CD4-positive, alpha-beta T cell treated with Interleukin-2 at 100 ng/mL for 4 hours (primary cell): Measurements from ENCODE around the gene INO80D.
"Not testable (repeated sequence)": the region's sequence is repeated elsewhere in the genome, so short reads cannot be mapped to it uniquely, and the experiment has no call there.

Source experiments
- DNase-seq: peaks from one replicate; pipeline ENCODE4 v3.0.0-alpha.2; 2020; ENCODE audit warnings: low spot score

Gene INO80D

GRCh38 chr2:206083602-206084438, 2.2 kb downstream of the INO80D start:
- DNase-seq = peak; percentile 29

- DNase-seq = no peak
Observed at GRCh38 chr2:206082298-206082843, 3.6 kb downstream of the INO80D start.

- no peak for DNase-seq
Observed at GRCh38 chr2:206080927-206081326, 5.0 kb downstream of the INO80D start.

DNA sequence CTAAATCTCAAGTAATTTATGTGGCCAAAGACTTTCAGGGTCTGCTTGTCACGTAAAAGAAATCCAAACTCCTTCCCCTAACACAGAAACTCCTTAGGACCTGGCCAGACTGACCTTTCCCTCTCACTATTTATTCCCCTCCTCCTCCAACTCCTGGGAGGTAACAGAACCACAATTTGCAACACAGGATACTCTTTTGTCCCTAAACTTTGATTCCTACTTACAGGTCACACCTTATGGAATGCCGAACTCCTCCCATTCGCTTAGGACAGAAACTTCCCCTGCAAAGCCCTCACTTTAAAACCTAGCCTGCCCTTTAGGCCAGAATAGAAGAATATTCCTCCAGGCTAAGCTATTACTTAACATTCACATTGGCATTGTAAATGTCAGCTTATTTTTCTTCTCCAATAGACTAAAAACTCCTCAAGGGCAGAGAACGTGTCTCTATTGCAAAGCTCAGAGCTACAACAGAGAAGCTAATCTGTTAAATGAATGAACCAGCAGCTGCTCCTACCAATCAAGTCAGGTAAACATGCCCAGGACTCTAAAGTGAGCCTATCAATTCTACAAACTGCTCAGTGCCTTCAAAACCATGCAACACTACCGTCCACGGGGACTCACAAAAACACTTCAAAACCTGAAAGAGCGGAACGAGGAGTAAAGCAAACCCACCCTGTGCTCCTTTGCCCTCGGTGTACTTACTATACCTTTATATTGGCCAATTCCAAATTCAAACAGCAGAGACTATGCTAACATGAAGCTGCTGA, 6.1 kb downstream of the INO80D start:
- DNase-seq = no peak

DNA sequence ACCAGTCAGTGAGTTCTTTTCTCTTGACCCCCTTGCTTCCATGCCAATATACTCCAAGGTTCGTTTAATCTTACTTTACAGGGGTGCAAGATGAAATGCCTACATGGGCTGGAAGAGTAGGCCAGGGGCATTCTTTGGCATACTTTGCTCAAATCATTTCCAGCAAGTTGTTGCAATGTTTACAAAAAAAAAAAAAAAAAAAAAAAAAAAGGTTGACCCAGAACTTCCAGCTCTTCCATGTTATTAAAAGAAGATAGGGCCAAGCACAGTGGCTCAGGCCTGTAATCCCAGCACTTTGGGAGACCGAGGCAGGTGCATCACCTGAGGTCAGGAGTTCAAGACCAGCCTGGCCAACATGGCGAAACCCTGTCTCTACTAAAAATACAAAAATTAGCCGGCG, 8.1 kb downstream of the INO80D start:
- DNase-seq = not testable (repeated sequence)

DNA sequence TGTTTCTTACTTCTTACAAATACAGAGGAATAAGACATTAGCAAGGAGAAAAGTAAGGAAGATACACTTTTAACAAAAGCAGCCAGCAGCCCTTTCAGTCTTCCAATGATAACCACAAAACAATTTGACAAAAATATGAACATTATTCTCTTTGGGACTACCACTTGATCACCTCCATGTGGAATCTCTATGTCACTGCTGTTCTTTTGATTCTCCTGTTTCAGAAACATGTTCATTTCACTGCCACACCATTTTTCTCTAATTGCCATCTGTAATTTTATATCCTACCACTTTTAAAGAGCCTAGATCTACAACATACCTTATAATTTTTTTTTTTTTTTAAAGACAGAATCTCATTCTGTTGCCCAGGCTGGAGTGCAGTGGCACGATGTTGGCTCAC, 10.9 kb downstream of the INO80D start:
- DNase-seq = no peak

GRCh38 chr2:206071807-206072206, 14.2 kb downstream of the INO80D start:
- DNase-seq = no peak

- DNase-seq = no peak
Observed at GRCh38 chr2:206069417-206069816, 16.6 kb downstream of the INO80D start.

- no peak for DNase-seq
Observed at GRCh38 chr2:206068207-206068606, 17.8 kb downstream of the INO80D start.

DNA sequence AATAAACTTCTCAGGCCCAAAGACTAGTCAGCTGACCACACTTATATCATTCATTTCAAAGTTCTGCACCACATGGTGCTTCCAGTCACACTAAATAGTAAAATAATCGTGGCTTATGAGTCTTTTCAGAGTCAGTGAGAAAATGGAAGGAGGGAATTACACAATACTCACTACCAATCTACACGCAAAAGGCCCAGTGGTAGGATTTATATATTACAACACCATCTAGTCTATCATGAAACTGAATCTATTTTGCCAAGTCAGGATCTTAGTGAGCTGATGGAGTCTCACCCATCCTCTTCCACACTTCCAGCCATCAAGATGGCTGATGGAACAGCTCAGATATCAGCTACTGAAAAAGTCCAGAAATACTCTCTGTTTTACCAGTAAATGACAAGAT, 21.9 kb downstream of the INO80D start:
- no peak for DNase-seq

- no peak for DNase-seq
Observed at GRCh38 chr2:206063635-206064034, 22.3 kb downstream of the INO80D start.

- DNase-seq = no peak
Observed at GRCh38 chr2:206062724-206063123, 23.2 kb downstream of the INO80D start.

DNA sequence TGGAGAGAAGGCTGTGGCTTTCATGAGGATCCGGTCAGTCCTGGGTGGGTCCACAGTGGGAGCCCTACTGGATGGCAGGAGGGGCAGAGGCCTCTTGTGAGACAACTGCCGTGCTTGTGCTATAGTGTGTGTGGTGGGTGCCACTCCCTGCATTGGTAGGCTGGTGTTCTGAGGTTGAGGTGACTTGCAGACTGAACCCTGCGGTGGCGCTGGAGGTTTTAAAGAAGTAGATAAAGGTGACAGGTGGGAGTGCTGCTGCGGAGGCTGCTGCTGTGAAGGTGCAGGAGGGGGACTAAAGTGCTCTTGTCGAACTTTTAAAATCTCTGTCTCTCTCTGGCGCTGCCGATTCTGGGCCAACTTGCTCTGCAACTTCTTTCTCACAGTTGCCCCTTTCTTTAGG, 29.7 kb downstream of the INO80D start:
- DNase-seq = no peak

DNA sequence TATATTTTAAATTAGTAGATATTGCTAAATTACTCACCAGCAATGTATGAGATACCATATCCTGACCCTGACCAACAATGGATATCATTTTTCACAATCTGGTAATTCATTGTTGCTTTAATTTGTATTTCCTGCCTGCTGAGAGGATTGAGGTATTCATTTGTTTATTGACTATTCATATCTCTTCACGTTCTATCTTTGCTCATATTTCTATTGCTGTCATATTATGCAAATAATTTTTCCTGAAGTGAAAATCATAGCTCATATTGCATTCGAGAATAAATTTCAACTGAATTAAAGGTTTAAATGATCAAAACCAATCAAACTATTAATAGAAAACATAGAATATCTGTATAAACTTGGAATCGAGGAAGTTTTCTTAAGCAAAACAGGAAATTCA, 31.0 kb downstream of the INO80D start:
- DNase-seq = no peak

DNA sequence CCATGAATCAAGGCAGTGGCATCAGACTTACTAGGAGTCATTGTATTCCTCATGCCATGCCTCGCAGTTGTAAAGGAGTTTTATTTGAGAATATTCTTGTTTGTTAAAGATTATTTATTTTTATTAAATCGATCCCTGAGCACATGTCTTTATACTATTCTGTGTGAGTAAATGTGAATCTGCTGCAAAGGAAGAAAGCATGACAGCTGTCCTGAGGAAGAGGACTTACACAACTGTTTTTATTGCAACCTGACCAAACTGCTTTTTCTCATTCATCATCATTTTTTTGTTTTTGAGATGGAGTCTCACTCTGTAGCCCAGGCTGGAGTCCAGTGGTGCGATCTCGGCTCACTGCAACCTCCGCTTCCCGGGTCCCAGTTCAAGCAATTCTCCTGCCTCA, 34.1 kb downstream of the INO80D start:
- DNase-seq = no peak

GRCh38 chr2:206049392-206049791, 36.6 kb downstream of the INO80D start:
- DNase-seq = no peak

DNA sequence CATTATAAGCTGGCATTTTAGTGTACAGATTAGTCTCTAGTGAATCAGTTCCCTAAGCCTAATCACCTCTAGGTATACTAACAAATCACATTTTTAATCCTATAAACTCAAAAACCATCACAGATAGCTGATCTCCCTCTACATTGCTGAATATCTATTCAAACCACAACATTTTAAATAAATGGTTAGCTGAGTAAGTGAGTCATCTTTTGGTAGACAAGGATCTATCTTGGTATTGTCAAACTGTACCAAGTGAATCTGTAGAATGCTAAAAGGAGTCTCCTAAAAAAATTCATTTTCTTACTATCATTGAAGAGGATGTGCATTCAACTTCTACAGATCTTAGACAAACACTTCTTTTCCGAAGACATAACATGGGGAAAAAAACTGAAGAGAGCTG, 40.7 kb downstream of the INO80D start:
- DNase-seq = no peak

- DNase-seq = no peak
Observed at GRCh38 chr2:206040525-206040924, 45.4 kb downstream of the INO80D start.

- DNase-seq = not testable (repeated sequence)
Observed at GRCh38 chr2:206035393-206035792, 50.6 kb downstream of the INO80D start.

DNA sequence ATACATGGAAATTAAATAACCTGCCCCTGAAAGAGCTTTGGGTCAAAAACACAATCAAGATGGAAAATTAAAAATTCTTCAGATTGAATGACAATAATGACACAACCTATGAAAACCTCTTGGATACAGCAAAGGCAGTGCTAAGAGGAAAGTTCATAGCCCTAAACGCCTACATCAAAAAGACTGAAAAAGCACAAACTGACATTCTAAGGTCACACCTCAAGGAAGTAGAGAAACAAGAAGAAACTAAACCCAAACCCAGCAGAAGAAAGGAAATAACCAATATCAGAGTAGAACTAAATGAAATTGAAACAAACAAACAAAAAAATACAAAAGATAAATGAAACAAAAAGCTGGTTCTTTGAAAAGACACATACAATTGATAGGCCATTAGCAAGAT, 52.5 kb downstream of the INO80D start:
- DNase-seq = not testable (repeated sequence)

DNA sequence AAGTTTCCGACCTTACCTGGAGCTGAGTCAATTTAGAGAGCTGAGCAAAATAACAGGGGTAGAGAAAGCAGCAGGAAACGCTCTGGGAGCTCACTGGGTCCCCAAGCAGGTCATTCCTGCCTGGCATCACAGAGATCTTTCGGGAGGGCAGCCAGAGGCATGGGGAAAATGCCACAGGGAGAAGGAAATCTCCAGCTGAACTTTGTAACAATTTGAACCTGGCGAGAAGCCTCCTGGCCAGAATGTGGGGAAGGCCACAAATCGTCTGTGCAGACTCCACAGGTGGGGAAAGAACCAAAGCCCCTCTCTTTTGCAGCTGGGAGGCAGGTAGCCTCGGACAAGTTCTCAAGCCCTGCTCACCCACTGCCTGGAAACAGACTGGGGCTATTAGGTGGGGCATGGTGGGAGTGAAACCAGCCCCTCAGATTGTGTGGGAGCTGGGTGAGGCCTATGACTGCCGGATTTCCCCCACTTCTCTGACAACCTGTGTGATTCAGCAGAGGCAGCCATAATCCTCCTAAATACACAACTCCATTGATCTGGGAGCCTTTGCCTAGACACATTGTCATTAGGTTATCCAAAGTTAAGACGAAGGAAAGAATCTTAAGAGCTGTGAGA, 53.9 kb downstream of the INO80D start:
- DNase-seq = no peak

DNA sequence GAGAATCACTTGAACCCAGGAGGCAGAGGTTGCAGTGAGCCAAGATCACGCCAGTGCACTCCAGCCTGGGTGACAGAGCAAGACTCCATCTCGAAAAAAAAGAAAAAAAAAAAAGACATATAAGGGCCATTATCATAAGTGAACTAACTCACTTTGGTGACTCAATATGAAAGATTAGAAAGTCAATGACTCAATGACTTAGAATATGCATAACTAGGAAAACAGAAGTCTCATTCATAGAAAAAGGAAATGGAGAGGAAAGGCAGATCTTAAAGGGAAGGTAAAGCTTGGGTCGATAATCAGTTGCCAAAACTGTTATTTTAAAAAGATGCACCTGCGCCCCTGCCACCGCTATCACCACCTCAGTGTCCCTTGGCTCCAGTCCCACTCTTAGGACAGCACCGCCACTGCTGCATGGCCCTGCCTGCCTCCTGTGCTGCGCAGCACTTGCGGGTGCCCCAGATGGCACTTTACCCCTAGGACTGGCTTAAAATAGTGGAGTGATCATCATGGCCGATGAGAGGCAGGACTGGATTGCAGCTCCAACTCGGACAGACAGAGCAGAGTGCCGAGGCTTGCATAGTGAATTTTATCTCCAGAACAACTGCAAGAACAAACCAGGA, 54.7 kb downstream of the INO80D start:
- DNase-seq = no peak
